G401.6 (cell line): ENCODE measurements around the gene KRTAP6-1.

ENCODE experiments used
- FAIRE-seq: peaks from 2 replicates; lab custom pipeline; 2012; peaks lifted over from hg19 to GRCh38; lab: Jason Lieb, UNC

KRTAP6-1 gene

DNA sequence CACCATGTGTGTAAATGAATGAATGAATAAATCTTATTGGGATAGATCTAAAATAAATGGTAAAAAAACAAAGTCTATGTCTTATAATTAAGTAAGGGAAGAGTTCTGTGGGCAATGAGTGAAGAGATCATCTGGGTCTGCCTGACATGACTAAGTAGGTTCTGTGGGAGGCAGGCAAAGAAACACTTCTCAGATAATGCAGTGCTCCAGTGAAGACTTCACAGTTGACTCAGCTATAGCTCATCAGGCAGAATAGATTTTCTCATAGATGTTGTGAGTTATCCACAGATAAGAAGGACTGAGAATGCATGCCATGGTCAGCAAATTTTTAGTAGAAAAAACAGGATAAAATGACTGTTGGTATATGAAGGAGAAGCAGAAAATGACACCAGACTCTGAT lies 36.0 kb downstream of the KRTAP6-1 start:
- FAIRE-seq: no peak

- FAIRE-seq: no peak
Measured at GRCh38 chr21:30567617-30568016, 46.1 kb downstream of the KRTAP6-1 start.

GRCh38 chr21:30563630-30564029 lies 50.1 kb downstream of the KRTAP6-1 start:
- FAIRE-seq: no peak
